Colonic mucosa (tissue), 4 donors: ENCODE results near the gene ROCK1. TPM values are rescaled to one million over a fixed set of nuclear protein-coding genes. Genes with fewer than 3 reads are reported as not detected.

Source experiments
- DNase-seq: peaks from one replicate; pipeline ENCODE4 v3.0.0-alpha.2; 2020
- H3K27ac ChIP-seq: fragments of 200-600 bp; one replicate; pipeline ENCODE4 v1.8.0; 2021
- H3K27me3 ChIP-seq: fragments of 200-600 bp; one replicate; pipeline ENCODE4 v1.8.0; 2021
- H3K36me3 ChIP-seq: fragments of 200-600 bp; one replicate; pipeline ENCODE4 v1.8.0; 2021
- H3K4me1 ChIP-seq: fragments of 200-600 bp; one replicate; pipeline ENCODE4 v1.8.0; 2021; ENCODE audit warnings: mild to moderate bottlenecking
- H3K4me3 ChIP-seq: fragments of 200-600 bp; one replicate; pipeline ENCODE4 v1.8.0; 2021
- H3K9ac ChIP-seq, 2 donors: one replicate each; pipeline ENCODE4 v1.7.0; 2013; ENCODE audit warnings: control low read depth in 2 of 2, low read depth in 2 of 2, low read length in 2 of 2
- H3K9me3 ChIP-seq: fragments of 200-600 bp; one replicate; pipeline ENCODE4 v1.8.0; 2021
- CTCF ChIP-seq: fragments of 200-600 bp; IDR thresholded peaks from one replicate; pipeline ENCODE4 v1.8.0; 2022; ENCODE audit warnings: antibody characterized with exemption, mild to moderate bottlenecking
- intact Hi-C: fragments of 100-400 bp; cut with DNase I; formaldehyde crosslinking; loops from one replicate; pipeline ENCODE4 v1.14.1; 2022
- total RNA-seq, 2 donors: library from RNA; stranded (reverse); fragmentation: NEBNext Ultra II Directional in 1 of 2; extraction: Animal tissue kit (Norgen Biotek cat#: 25700) in 1 of 2; gene quantifications; one replicate each; pipeline ENCODE4 v1.2.1, GENCODE V29; 2021
- donor health status: healthy.
- donor health status: DM: no; HTN: no; CAD: no.
- donor health status: DM: no; HTN: no; CAD: no.

The ROCK1 gene
- total RNA-seq, 2 donors from 2014 or later, result 28.9 to 39.5 TPM

- Histone ChIP-seq H3K4me3 (no peak overlapping the region), H3K36me3 (no peaks in the 10 kb centered on the region), H3K9me3 (no peaks in the 10 kb centered on the region), H3K27me3 (no peaks in the 10 kb centered on the region), H3K27ac (no peak overlapping the region), H3K4me1 (no peaks in the 10 kb centered on the region), H3K9ac (no peak overlapping the region)
- no peak for DNase-seq
- TF ChIP-seq CTCF, result no peak
- intact Hi-C loops, result no loop called here
Observed at GRCh38 chr18:21063011-21063410, 48.6 kb downstream of the ROCK1 start.

DNA sequence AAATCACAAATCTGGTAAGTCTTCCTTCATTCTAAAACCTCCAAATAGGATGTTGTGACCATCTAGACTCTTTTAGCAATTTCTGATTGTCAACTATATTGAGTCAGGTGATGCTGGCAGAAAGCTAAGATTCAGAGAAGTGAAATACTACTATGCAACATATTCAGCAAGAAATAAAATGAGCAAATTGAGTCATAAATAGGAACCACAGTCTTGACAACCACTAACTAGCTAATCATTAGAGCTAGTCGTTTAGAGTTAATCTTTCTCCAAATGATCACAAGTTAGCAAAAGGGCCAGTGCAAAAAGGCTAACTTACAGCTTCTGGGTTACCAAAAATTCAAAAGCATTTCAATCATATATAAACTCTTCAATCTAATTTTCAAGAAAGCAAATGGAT, 54.5 kb downstream of the ROCK1 start:
- no peak for DNase-seq
- H3K36me3 ChIP-seq, result no peaks in the 10 kb centered on the region
- H3K27me3 ChIP-seq, result no peaks in the 10 kb centered on the region
- H3K4me3 ChIP-seq, result no peak overlapping the region
- H3K9me3 ChIP-seq, result no peaks in the 10 kb centered on the region
- intact Hi-C loops, result loop anchor here (10.0 kb wide), 1 partner anchor 118 kb away; no protein-coding TSS in a partner anchor
- H3K4me1 ChIP-seq, result no peaks in the 10 kb centered on the region
- no peak overlapping the region for H3K27ac ChIP-seq
- TF ChIP-seq CTCF, result no peak
- H3K9ac ChIP-seq, result no peak overlapping the region

GRCh38 chr18:21056545-21056944, 55.1 kb downstream of the ROCK1 start:
- Histone ChIP-seq H3K4me1 (no peaks in the 10 kb centered on the region), H3K9ac (no peak overlapping the region), H3K27me3 (no peaks in the 10 kb centered on the region), H3K4me3 (no peak overlapping the region), H3K9me3 (no peaks in the 10 kb centered on the region), H3K27ac (no peak overlapping the region), H3K36me3 (no peaks in the 10 kb centered on the region)
- intact Hi-C loops, result loop anchor here (10.0 kb wide), 1 partner anchor 118 kb away; no protein-coding TSS in a partner anchor
- no peak for DNase-seq
- no peak for TF ChIP-seq CTCF

GRCh38 chr18:21054252-21054821, 57.3 kb downstream of the ROCK1 start:
- Histone ChIP-seq H3K36me3 (no peaks in the 10 kb centered on the region), H3K4me3 (no peak overlapping the region), H3K27me3 (no peaks in the 10 kb centered on the region), H3K27ac (no peak overlapping the region), H3K4me1 (no peaks in the 10 kb centered on the region), H3K9ac (no peak overlapping the region), H3K9me3 (no peaks in the 10 kb centered on the region)
- TF ChIP-seq CTCF, result no peak
- DNase-seq, result no peak
- intact Hi-C loops, result loop anchor here (10.0 kb wide), 1 partner anchor 120 kb away; no protein-coding TSS in a partner anchor

DNA sequence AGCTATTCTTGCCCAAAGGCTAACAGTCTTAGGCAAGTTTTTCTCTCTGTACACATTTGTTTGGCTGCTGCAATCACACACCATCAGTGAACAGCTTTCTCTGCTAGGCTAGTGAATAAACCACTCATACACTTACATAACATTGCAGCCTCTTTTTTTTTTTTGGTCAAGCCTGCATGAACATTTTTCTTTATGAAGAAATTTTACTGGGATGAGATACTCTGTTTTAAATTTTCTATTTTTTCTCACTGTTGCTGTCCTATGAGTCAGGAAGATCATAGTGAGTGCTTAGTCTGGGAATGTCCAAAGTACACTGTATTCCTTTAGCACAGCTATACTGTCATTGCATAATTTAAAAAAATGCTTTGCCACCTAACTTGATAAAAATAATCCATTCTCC, 58.5 kb downstream of the ROCK1 start:
- no peak for DNase-seq
- no peak overlapping the region for H3K27ac ChIP-seq
- no peaks in the 10 kb centered on the region for H3K36me3 ChIP-seq
- no peak overlapping the region for H3K9ac ChIP-seq
- intact Hi-C loops, result loop anchor here (10.0 kb wide), 1 partner anchor 122 kb away; no protein-coding TSS in a partner anchor
- TF ChIP-seq CTCF, result no peak
- no peaks in the 10 kb centered on the region for H3K4me1 ChIP-seq
- no peaks in the 10 kb centered on the region for H3K9me3 ChIP-seq
- no peak overlapping the region for H3K4me3 ChIP-seq
- no peaks in the 10 kb centered on the region for H3K27me3 ChIP-seq
